KMS-11 (cell line): ENCODE data around the gene ZKSCAN4.
A peak's percentile ranks its signal among the peaks of the same experiment; 100 is the strongest.

Source experiments
- H2AFZ ChIP-seq: fragments of 200-600 bp; sonication (generic); 2 replicates; pipeline ENCODE4 v1.6.1; 2016; ENCODE audit warnings: antibody characterized with exemption, mixed run types, low read depth
- H3K27ac ChIP-seq: fragments of 200-600 bp; sonication (generic); 2 replicates; pipeline ENCODE4 v1.6.1; 2016; ENCODE audit warnings: mild to moderate bottlenecking, mixed run types
- H3K27me3 ChIP-seq: fragments of 200-600 bp; sonication (generic); 2 replicates; pipeline ENCODE4 v1.6.1; 2017; ENCODE audit warnings: mild to moderate bottlenecking, low read depth, mixed run types, moderate library complexity; ENCODE audit not compliant: insufficient read depth
- H3K36me3 ChIP-seq: fragments of 200-600 bp; sonication (generic); 2 replicates; pipeline ENCODE4 v1.6.1; 2017; ENCODE audit warnings: mild to moderate bottlenecking, mixed run types; ENCODE audit not compliant: insufficient read depth
- H3K4me1 ChIP-seq: fragments of 200-600 bp; sonication (generic); 2 replicates; pipeline ENCODE4 v1.6.1; 2016; ENCODE audit warnings: mild to moderate bottlenecking, low read depth, mixed run types; ENCODE audit not compliant: poor library complexity, severe bottlenecking
- H3K4me2 ChIP-seq: fragments of 200-600 bp; sonication (generic); 2 replicates; pipeline ENCODE4 v1.7.0; 2016; ENCODE audit warnings: mild to moderate bottlenecking, mixed run types
- H3K4me3 ChIP-seq: fragments of 200-600 bp; sonication (generic); IDR thresholded peaks from 2 replicates; pipeline ENCODE4 v1.6.1; 2017; ENCODE audit warnings: low read depth, low read length, mixed read lengths; ENCODE audit not compliant: insufficient read depth
- H3K79me2 ChIP-seq: fragments of 200-600 bp; sonication (generic); 2 replicates; pipeline ENCODE4 v1.6.1; 2016; ENCODE audit warnings: low read depth, mixed run types; ENCODE audit not compliant: insufficient read depth
- H3K9ac ChIP-seq: fragments of 200-600 bp; sonication (generic); 2 replicates; pipeline ENCODE4 v1.6.1; 2016; ENCODE audit warnings: mild to moderate bottlenecking, mixed run types
- H4K20me1 ChIP-seq: fragments of 200-600 bp; sonication (generic); 2 replicates; pipeline ENCODE4 v1.6.1; 2016; ENCODE audit warnings: mild to moderate bottlenecking, mixed run types; ENCODE audit not compliant: insufficient read depth
- CTCF ChIP-seq: fragments of 200-600 bp; sonication (generic); conservative IDR thresholded peaks from 2 replicates; pipeline ENCODE4 v1.6.1; 2017; ENCODE audit warnings: low read depth, mild to moderate bottlenecking, antibody characterized with exemption, low read length, moderate library complexity, mixed read lengths

Gene ZKSCAN4

GRCh38 chr6:28252009-28252975, at the start of gene ZKSCAN4:
Gene ZKSCAN4, minus strand, starts transcription at chr6:28252269. Its CDS starts 289 bp downstream, at chr6:28251980.
- TF ChIP-seq CTCF, result no peak
- peak within 1 kb of the TSS; percentile 35; the same call in 1 of the 2 replicates for H3K27ac ChIP-seq
- peak within 1 kb of the TSS; percentile 59 for H3K4me2 ChIP-seq

GRCh38 chr6:28296520-28297060, 44.5 kb upstream of the ZKSCAN4 start:
- H3K4me2 ChIP-seq, result peak overlapping the region; percentile 63; the same call in 1 of the 2 replicates
- H3K4me3 ChIP-seq, result no peak overlapping the region
- H3K9ac ChIP-seq, result no peak overlapping the region
- H4K20me1 ChIP-seq, result no peaks in the 10 kb centered on the region
- H3K27me3 ChIP-seq, result no peaks in the 10 kb centered on the region; the same call in 1 of the 2 replicates
- peaks cover 34% of the 10 kb centered on the region for H3K4me1 ChIP-seq
- no peaks in the 10 kb centered on the region for H3K36me3 ChIP-seq
- no peak for TF ChIP-seq CTCF
- no peaks in the 10 kb centered on the region for H3K79me2 ChIP-seq
- no peak overlapping the region for H3K27ac ChIP-seq
- H2AFZ ChIP-seq, result no peak overlapping the region

More at GRCh38 chr6:28252009-28252975, at the start of gene ZKSCAN4:
- Histone ChIP-seq H3K4me1 (peaks cover 16% of the 10 kb centered on the region), H4K20me1 (no peaks in the 10 kb centered on the region), H3K36me3 (no peaks in the 10 kb centered on the region), H2AFZ (peak within 1 kb of the TSS; percentile 98), H3K4me3 (no peak within 1 kb of the TSS), H3K9ac (peak within 1 kb of the TSS; percentile 55; the same call in 1 of the 2 replicates), H3K27me3 (no peaks in the 10 kb centered on the region), H3K79me2 (peaks cover 6% of the 10 kb centered on the region; the same call in 1 of the 2 replicates)

- Histone ChIP-seq H2AFZ (no peak overlapping the region), H3K36me3 (no peaks in the 10 kb centered on the region), H3K9ac (no peak overlapping the region), H3K79me2 (no peaks in the 10 kb centered on the region), H3K4me1 (peaks cover 34% of the 10 kb centered on the region), H3K4me3 (no peak overlapping the region), H3K27me3 (no peaks in the 10 kb centered on the region; the same call in 1 of the 2 replicates), H3K27ac (no peak overlapping the region), H4K20me1 (no peaks in the 10 kb centered on the region), H3K4me2 (peak overlapping the region; percentile 63)
- TF ChIP-seq CTCF, result no peak
These were observed 43.3 kb upstream of the ZKSCAN4 start for GRCh38 chr6:28295326-28295725.

GRCh38 chr6:28291573-28291972, 39.5 kb upstream of the ZKSCAN4 start:
- H3K36me3 ChIP-seq, result no peaks in the 10 kb centered on the region
- H2AFZ ChIP-seq, result no peak overlapping the region
- no peak for TF ChIP-seq CTCF
- no peak overlapping the region for H3K9ac ChIP-seq
- no peak overlapping the region for H3K27ac ChIP-seq
- H3K4me3 ChIP-seq, result no peak overlapping the region
- H3K79me2 ChIP-seq, result no peaks in the 10 kb centered on the region
- H3K4me2 ChIP-seq, result no peak overlapping the region
- no peaks in the 10 kb centered on the region; the same call in 1 of the 2 replicates for H3K27me3 ChIP-seq
- peaks cover 33% of the 10 kb centered on the region for H3K4me1 ChIP-seq
- no peaks in the 10 kb centered on the region for H4K20me1 ChIP-seq
